GM12878 (cell line): Measurements from ENCODE around the gene GEMIN7. TPM values are rescaled to one million over a fixed set of nuclear protein-coding genes. Genes with fewer than 3 reads are reported as not detected.
A peak's percentile ranks its signal among the peaks of the same experiment; 100 is the strongest.

ENCODE experiments used
- FOXM1 ChIP-seq: IDR thresholded peaks from 2 replicates; pipeline ENCODE4 v1.6.1; 2012; ENCODE audit warnings: low read depth, mild to moderate bottlenecking, inconsistent platforms, low read length, moderate library complexity
- PAX5 ChIP-seq: IDR thresholded peaks from 2 replicates; pipeline ENCODE4 v1.6.1; 2011; ENCODE audit warnings: low read depth, low read length, borderline replicate concordance
- RELB ChIP-seq: fragments of 450-650 bp; IDR thresholded peaks from 2 replicates; pipeline ENCODE4 v1.6.1; 2017; ENCODE audit warnings: low read depth, mild to moderate bottlenecking, moderate library complexity
- YBX1 ChIP-seq: fragments of 450-650 bp; IDR thresholded peaks from 2 replicates; pipeline ENCODE4 v1.6.1; 2016; ENCODE audit warnings: antibody characterized with exemption
- polyA plus RNA-seq, 11 experiments: library from polyadenylated mRNA; depleted of rRNA in 4 of 11; unstranded in 6 of 11; stranded (reverse) in 5 of 11; fragments of >200 nt; fragmentation: Nextera tagmentation in 4 of 11; fragmentation: Illumina TruSeq in 1 of 11; extraction: Ambion mirVana in 4 of 11; extraction: Trizol in 1 of 11; gene quantifications; 1 replicate in 1 of 11; 2 replicates in 10 of 11; pipeline versions ENCODE4 v1.2.1 to v1.2.3, GENCODE V29; 2011 to 2016; ENCODE audit warnings: inconsistent platforms in 2 of 11, missing spikeins in 2 of 11, low read depth in 1 of 11
- total RNA-seq, 4 experiments: library from RNA; depleted of rRNA in 3 of 4; stranded (reverse); fragments of >200 nt in 3 of 4; fragmentation: Illumina TruSeq in 1 of 4; extraction: Trizol in 1 of 4; gene quantifications; 2 replicates each; pipeline versions ENCODE4 v1.2.1 to v1.2.3, GENCODE V29; 2013 to 2021
- TF ChIP-seq, protein P1 (sequence below): fragments of 450-650 bp; IDR thresholded peaks from 2 replicates; pipeline ENCODE4 v1.6.1; 2016; ENCODE audit warnings: mild to moderate bottlenecking, moderate library complexity, borderline replicate concordance

GEMIN7 gene
- total and polyA plus RNA-seq, 10 of the 15 experiments (the other 5 are each of a cell fraction or from before 2014, with no cell fraction given), result 21.1 to 76.7 (median 44.9) TPM

DNA sequence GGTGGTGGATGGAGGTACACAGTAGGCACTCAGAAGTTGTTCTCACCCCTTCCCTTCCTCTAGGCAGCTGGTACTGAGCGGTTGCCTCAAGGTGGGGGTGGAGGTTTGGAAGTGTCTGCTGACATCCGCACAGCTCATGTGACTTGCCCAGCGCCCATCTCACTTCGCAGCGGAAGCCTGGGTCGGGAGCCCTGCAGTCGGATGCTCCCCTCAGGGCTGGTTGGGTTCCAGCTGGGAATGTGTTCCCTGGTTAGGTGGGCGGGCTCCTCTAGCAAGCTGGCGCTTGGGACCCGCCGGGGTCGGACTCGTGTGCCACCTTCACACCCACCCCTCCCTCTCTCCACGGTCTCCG, 24.1 kb downstream of the GEMIN7 start (continued):
- TF ChIP-seq, protein P1, sequence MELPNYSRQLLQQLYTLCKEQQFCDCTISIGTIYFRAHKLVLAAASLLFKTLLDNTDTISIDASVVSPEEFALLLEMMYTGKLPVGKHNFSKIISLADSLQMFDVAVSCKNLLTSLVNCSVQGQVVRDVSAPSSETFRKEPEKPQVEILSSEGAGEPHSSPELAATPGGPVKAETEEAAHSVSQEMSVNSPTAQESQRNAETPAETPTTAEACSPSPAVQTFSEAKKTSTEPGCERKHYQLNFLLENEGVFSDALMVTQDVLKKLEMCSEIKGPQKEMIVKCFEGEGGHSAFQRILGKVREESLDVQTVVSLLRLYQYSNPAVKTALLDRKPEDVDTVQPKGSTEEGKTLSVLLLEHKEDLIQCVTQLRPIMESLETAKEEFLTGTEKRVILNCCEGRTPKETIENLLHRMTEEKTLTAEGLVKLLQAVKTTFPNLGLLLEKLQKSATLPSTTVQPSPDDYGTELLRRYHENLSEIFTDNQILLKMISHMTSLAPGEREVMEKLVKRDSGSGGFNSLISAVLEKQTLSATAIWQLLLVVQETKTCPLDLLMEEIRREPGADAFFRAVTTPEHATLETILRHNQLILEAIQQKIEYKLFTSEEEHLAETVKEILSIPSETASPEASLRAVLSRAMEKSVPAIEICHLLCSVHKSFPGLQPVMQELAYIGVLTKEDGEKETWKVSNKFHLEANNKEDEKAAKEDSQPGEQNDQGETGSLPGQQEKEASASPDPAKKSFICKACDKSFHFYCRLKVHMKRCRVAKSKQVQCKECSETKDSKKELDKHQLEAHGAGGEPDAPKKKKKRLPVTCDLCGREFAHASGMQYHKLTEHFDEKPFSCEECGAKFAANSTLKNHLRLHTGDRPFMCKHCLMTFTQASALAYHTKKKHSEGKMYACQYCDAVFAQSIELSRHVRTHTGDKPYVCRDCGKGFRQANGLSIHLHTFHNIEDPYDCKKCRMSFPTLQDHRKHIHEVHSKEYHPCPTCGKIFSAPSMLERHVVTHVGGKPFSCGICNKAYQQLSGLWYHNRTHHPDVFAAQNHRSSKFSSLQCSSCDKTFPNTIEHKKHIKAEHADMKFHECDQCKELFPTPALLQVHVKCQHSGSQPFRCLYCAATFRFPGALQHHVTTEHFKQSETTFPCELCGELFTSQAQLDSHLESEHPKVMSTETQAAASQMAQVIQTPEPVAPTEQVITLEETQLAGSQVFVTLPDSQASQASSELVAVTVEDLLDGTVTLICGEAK, result no peak
- TF ChIP-seq YBX1 (no peak), PAX5 (no peak), RELB (0 out of 2 replicates have a peak, but pooled peaks have one; percentile 24), FOXM1 (no peak)
- TF ChIP-seq, all 136 proteins: peak for 8
